Measurements from ENCODE around the gene IFI16.

GRCh38 chr1:159092036-159092760 is 82.5 kb downstream of the IFI16 start:
- TF ChIP-seq ZNF274 (CRISPR knock-in tag; IDR thresholded peaks at IDR 0.05): no peak
- no peak for TF ChIP-seq RBAK (CRISPR knock-in tag; IDR thresholded peaks at IDR 0.05)
- no peak for TF ChIP-seq ZBTB40 (IDR thresholded peaks at IDR 0.05)
- no peak for TF ChIP-seq ZBTB40 (CRISPR knock-in tag; IDR thresholded peaks at IDR 0.05)
- TF ChIP-seq PITX1 (CRISPR knock-in tag; IDR thresholded peaks at IDR 0.05): no peak
- TF ChIP-seq MIXL1 (CRISPR knock-in tag; IDR thresholded peaks at IDR 0.05): no peak
- no peak for TF ChIP-seq ZBTB46 (CRISPR knock-in tag; IDR thresholded peaks at IDR 0.05; ENCODE audit: borderline replicate concordance)
- TF ChIP-seq ZSCAN20 (CRISPR knock-in tag; IDR thresholded peaks at IDR 0.05; ENCODE audit: borderline replicate concordance): no peak
- TF ChIP-seq CTCF (CRISPR knock-in tag; IDR thresholded peaks at IDR 0.05): no peak
- no peak for TF ChIP-seq ATAD3A (CRISPR knock-in tag; IDR thresholded peaks at IDR 0.05)
- no peak for TF ChIP-seq ZNF546 (CRISPR knock-in tag; conservative IDR thresholded peaks at IDR 0.05)
- TF ChIP-seq, protein P1, sequence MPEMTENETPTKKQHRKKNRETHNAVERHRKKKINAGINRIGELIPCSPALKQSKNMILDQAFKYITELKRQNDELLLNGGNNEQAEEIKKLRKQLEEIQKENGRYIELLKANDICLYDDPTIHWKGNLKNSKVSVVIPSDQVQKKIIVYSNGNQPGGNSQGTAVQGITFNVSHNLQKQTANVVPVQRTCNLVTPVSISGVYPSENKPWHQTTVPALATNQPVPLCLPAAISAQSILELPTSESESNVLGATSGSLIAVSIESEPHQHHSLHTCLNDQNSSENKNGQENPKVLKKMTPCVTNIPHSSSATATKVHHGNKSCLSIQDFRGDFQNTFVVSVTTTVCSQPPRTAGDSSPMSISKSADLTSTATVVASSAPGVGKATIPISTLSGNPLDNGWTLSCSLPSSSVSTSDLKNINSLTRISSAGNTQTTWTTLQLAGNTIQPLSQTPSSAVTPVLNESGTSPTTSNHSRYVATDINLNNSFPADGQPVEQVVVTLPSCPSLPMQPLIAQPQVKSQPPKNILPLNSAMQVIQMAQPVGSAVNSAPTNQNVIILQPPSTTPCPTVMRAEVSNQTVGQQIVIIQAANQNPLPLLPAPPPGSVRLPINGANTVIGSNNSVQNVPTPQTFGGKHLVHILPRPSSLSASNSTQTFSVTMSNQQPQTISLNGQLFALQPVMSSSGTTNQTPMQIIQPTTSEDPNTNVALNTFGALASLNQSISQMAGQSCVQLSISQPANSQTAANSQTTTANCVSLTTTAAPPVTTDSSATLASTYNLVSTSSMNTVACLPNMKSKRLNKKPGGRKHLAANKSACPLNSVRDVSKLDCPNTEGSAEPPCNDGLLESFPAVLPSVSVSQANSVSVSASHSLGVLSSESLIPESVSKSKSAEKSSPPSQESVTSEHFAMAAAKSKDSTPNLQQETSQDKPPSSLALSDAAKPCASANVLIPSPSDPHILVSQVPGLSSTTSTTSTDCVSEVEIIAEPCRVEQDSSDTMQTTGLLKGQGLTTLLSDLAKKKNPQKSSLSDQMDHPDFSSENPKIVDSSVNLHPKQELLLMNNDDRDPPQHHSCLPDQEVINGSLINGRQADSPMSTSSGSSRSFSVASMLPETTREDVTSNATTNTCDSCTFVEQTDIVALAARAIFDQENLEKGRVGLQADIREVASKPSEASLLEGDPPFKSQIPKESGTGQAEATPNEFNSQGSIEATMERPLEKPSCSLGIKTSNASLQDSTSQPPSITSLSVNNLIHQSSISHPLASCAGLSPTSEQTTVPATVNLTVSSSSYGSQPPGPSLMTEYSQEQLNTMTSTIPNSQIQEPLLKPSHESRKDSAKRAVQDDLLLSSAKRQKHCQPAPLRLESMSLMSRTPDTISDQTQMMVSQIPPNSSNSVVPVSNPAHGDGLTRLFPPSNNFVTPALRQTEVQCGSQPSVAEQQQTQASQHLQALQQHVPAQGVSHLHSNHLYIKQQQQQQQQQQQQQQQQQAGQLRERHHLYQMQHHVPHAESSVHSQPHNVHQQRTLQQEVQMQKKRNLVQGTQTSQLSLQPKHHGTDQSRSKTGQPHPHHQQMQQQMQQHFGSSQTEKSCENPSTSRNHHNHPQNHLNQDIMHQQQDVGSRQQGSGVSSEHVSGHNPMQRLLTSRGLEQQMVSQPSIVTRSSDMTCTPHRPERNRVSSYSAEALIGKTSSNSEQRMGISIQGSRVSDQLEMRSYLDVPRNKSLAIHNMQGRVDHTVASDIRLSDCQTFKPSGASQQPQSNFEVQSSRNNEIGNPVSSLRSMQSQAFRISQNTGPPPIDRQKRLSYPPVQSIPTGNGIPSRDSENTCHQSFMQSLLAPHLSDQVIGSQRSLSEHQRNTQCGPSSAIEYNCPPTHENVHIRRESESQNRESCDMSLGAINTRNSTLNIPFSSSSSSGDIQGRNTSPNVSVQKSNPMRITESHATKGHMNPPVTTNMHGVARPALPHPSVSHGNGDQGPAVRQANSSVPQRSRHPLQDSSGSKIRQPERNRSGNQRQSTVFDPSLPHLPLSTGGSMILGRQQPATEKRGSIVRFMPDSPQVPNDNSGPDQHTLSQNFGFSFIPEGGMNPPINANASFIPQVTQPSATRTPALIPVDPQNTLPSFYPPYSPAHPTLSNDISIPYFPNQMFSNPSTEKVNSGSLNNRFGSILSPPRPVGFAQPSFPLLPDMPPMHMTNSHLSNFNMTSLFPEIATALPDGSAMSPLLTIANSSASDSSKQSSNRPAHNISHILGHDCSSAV (CRISPR knock-in tag; IDR thresholded peaks at IDR 0.05; ENCODE audit: borderline replicate concordance): no peak
- TF ChIP-seq TAF1 (CRISPR knock-in tag; IDR thresholded peaks at IDR 0.05): no peak

All from HepG2 (cell line).